Right lobe of liver (tissue), 6 donors: Measurements from ENCODE around the gene ZSCAN31. TPM values are rescaled to one million over a fixed set of nuclear protein-coding genes. Genes with fewer than 3 reads are reported as not detected.

Experiments used
- ATAC-seq, 4 donors: fragments of 200-7000 bp; cut with Tn5 transposase; one replicate each; pipeline ENCODE4 v1.9.1; 2020; ENCODE audit warnings: mild to moderate bottlenecking in 4 of 4, moderate library complexity in 4 of 4
- DNase-seq, 3 donors: peaks; one replicate each; pipeline ENCODE4 v3.0.0-alpha.2; 2020
- H3K27ac ChIP-seq, 3 donors: fragments of 200-600 bp; one replicate each; pipeline ENCODE4 v1.8.0; 2022
- H3K27me3 ChIP-seq, 2 donors: fragments of 200-600 bp; one replicate each; pipeline ENCODE4 v1.8.0; 2022
- H3K36me3 ChIP-seq, 4 donors: fragments of 200-600 bp; sonication (generic) in 1 of 4; one replicate each; pipeline versions ENCODE4 v1.5.1 to v1.8.0; 2017 to 2022; ENCODE audit warnings: control low read depth in 1 of 4
- H3K4me1 ChIP-seq, 4 donors: fragments of 200-600 bp; sonication (generic) in 1 of 4; one replicate each; pipeline versions ENCODE4 v1.5.1 to v1.8.0; 2017 to 2022; ENCODE audit warnings: control low read depth in 1 of 4
- H3K4me3 ChIP-seq, 3 donors: fragments of 200-600 bp; one replicate each; pipeline ENCODE4 v1.8.0; 2022
- H3K9me3 ChIP-seq, 4 donors: fragments of 200-600 bp; sonication (generic) in 1 of 4; one replicate each; pipeline versions ENCODE4 v1.5.1 to v1.8.0; 2017 to 2022; ENCODE audit warnings: control low read depth in 1 of 4
- CTCF ChIP-seq, 4 donors: fragments of 200-600 bp in 3 of 4; fragments of 450-650 bp in 1 of 4; IDR thresholded peaks; one replicate each; pipeline versions ENCODE4 v1.5.1 to v1.8.0; 2016 to 2022; ENCODE audit warnings: antibody characterized with exemption in 4 of 4, mild to moderate bottlenecking in 2 of 4
- POLR2A ChIP-seq: fragments of 450-650 bp; IDR thresholded peaks from one replicate; pipeline ENCODE4 v1.6.1; 2017; ENCODE audit warnings: antibody characterized with exemption, mild to moderate bottlenecking
- WGBS: methylation state at CpG from one replicate; pipeline ENCODE4 v1.1.6; 2018; ENCODE audit warnings: low coverage, low lambda C conversion rate; ENCODE audit not compliant: insufficient coverage; ENCODE audit errors: missing lambda C conversion rate; 5-methylcytosine and 5-hydroxymethylcytosine counted together
- intact Hi-C, 2 donors: fragments of 100-400 bp; cut with DNase I; formaldehyde crosslinking; loops; one replicate each; pipeline versions ENCODE4 v1.11.2 to v1.14.1; 2022
- total RNA-seq, 6 experiments: library from RNA; depleted of rRNA in 2 of 6; stranded (reverse); fragments of >200 nt in 2 of 6; fragmentation: NEBNext Ultra II Directional in 3 of 6; extraction: Animal tissue kit (Norgen Biotek cat#: 25700) in 3 of 6; gene quantifications; one replicate each; pipeline versions ENCODE4 v1.1.0 to v1.2.4, GENCODE V29; 2016 to 2023
- donor health status: DM: no; HTN: yes; CAD: no.
- donor health status: DM: no; HTN: no; CAD: no.
- donor health status: DM: no; HTN: no; CAD: no.
- donor health status: DM: no; HTN: yes; CAD: no.
- donor health status: DM: no; HTN: yes; CAD: no.

The ZSCAN31 gene
- total RNA-seq, 6 experiments from 2014 or later, result 3.7 to 6.9 (median 4.6) TPM

GRCh38 chr6:28337121-28337520 is 1.2 kb upstream of the ZSCAN31 start:
- Histone ChIP-seq H3K36me3 (no peaks in the 10 kb centered on the region), H3K4me1 (peaks cover 0 to 5% (median 0%) of the 10 kb centered on the region in 4 donors), H3K4me3 (no peak overlapping the region), H3K27me3 (no peaks in the 10 kb centered on the region), H3K27ac (no peak overlapping the region), H3K9me3 (no peaks in the 10 kb centered on the region)
- no peak for TF ChIP-seq CTCF (IDR thresholded peaks at IDR 0.05)
- no peak for TF ChIP-seq POLR2A
- ATAC-seq, result no peak
- no peak for DNase-seq
- intact Hi-C loops, result no loop called here

DNA sequence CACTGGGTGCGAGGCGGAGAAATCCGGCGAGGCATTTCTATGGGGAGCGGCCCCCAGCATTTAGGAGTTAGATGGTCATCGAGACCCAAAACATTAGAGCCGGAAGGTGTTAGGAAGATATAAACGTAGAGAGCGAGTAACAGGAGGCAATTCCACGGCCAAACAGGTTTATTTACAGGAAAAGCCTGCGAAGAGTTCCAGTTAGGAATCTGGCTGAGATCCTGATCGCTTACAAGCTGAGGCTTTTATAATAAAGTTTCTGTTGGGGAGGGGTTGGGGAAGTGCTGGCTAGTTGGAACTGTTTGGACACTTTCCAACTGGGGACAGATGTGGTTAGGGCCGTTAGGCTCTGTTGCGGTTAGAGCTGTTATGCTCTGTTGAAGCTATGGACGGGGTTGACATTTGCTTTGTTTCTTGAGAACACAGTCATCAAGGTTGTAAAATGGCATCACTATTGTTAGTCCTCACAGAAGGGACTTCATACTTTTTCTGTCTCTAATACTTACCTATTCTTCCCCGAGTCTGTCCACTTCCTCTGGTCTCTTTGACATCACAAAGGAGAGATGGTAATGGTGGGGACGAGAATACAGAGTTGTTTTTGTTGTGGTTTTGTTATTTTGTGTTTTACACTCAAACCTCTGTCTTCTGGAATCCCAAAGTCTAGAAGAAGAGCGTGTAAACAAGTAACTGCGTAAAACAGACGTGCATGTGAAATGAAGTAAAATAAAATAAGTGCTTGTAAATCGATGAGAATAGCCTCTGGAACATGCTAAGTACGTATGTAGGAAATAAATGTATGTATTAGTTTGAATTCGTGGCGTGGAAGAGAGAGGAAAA is 554 bp upstream of the ZSCAN31 start:
- H3K4me3 ChIP-seq, result peak overlapping the region; percentile 50 to 72 (median 61)
- peak overlapping the region; percentile 91 to 99 (median 93) for H3K27ac ChIP-seq
- no peak for DNase-seq
- TF ChIP-seq CTCF (IDR thresholded peaks at IDR 0.05) (no peak), POLR2A (no peak)
- ATAC-seq, result peak; percentile 20 to 30 (median 26)
- intact Hi-C loops, result no loop called here
- WGBS, result 12% methylated on average over 24 of the region's 24 CpGs
- no peaks in the 10 kb centered on the region for H3K9me3 ChIP-seq
- no peaks in the 10 kb centered on the region for H3K36me3 ChIP-seq
- peaks cover 0 to 5% (median 0%) of the 10 kb centered on the region in 4 donors for H3K4me1 ChIP-seq
- no peaks in the 10 kb centered on the region for H3K27me3 ChIP-seq

GRCh38 chr6:28335040-28335563 is 846 bp downstream of the ZSCAN31 start:
- peaks cover 0 to 5% (median 0%) of the 10 kb centered on the region in 4 donors for H3K4me1 ChIP-seq
- ATAC-seq (no peak), DNase-seq (no peak)
- intact Hi-C loops, result no loop called here
- no peaks in the 10 kb centered on the region for H3K27me3 ChIP-seq
- 39% methylated on average over 11 of the region's 12 CpGs for WGBS
- peak overlapping the region; percentile 91 to 99 (median 93) for H3K27ac ChIP-seq
- H3K4me3 ChIP-seq, result peak overlapping the region; percentile 50 to 72 (median 61)
- TF ChIP-seq POLR2A, result no peak
- no peaks in the 10 kb centered on the region for H3K9me3 ChIP-seq
- no peaks in the 10 kb centered on the region for H3K36me3 ChIP-seq

DNA sequence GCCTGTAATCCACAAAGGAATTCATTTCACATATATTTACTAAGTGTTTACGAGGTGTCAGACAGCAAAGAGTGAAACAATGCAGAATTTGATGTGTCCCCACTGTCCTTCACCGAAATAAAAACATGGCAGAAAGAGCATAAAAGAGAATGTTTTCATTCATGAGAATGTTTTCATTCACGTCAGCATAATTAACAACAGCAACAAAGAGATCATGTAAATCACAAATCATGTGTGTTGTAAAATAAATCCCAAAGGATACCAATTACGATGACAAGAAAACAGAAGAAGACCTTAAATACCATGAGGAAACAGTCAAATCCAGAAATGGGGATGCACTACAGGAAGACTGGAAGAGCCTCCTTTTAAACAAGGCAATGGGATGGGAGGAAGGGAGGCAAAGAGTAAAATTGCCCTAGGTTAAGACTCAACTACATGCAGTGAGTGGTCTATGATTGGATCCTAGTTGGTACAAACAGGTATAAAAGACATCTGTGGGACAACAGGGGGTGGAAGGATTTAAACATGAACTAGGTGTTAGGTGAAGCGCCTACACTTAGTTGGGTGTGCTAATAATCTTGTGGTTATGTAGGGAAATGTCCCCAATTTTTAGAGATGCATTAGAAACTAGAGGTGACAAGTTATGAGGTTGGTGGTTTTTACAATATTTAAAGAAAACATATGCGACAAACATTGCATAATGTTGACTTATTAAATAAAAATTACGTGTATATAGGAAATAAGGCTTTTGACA is 1.5 kb downstream of the ZSCAN31 start:
- H3K36me3 ChIP-seq, result no peaks in the 10 kb centered on the region
- H3K27ac ChIP-seq, result peak overlapping the region; percentile 91 to 99 (median 93)
- TF ChIP-seq POLR2A (no peak), CTCF (IDR thresholded peaks at IDR 0.05) (no peak)
- intact Hi-C loops, result no loop called here
- peaks cover 0 to 5% (median 0%) of the 10 kb centered on the region in 4 donors for H3K4me1 ChIP-seq
- H3K27me3 ChIP-seq, result no peaks in the 10 kb centered on the region
- 74% methylated on average over 7 of the region's 7 CpGs for WGBS
- peak overlapping the region in 2 of 3 donors; percentile 61 to 72 for H3K4me3 ChIP-seq
- DNase-seq, result no peak
- no peak for ATAC-seq
- H3K9me3 ChIP-seq, result no peaks in the 10 kb centered on the region
